Retinal pigment epithelial cell (primary cell): Measurements from ENCODE around the gene RSPH9.

Experiments used
- DNase-seq: peaks from one replicate; pipeline ENCODE4 v3.0.0-alpha.2; 2010; ENCODE audit warnings: low read depth
- H3K4me3 ChIP-seq: 2 replicates; pipeline ENCODE4 v1.5.1; 2011; ENCODE audit warnings: mild to moderate bottlenecking, low read length, control low read depth, moderate library complexity
- CTCF ChIP-seq: conservative IDR thresholded peaks from 2 replicates; pipeline ENCODE4 v1.5.1; 2011; ENCODE audit warnings: low read depth, low read length, control low read depth, inconsistent platforms

The RSPH9 gene

GRCh38 chr6:43674921-43675320 lies 30.1 kb downstream of the RSPH9 start:
- DNase-seq = no peak
- H3K4me3 ChIP-seq = no peak overlapping the region
- no peak for TF ChIP-seq CTCF

- H3K4me3 ChIP-seq = no peak overlapping the region
- no peak for DNase-seq
- TF ChIP-seq CTCF = no peak
These were observed 32.2 kb downstream of the RSPH9 start for GRCh38 chr6:43676962-43677606.

GRCh38 chr6:43677759-43678158 lies 32.9 kb downstream of the RSPH9 start:
- no peak overlapping the region for H3K4me3 ChIP-seq
- no peak for DNase-seq
- TF ChIP-seq CTCF = no peak

- TF ChIP-seq CTCF = no peak
- no peak for DNase-seq
- H3K4me3 ChIP-seq = no peak overlapping the region
These were observed 33.5 kb downstream of the RSPH9 start for GRCh38 chr6:43678341-43678740.

- no peak overlapping the region for H3K4me3 ChIP-seq
- no peak for DNase-seq
- TF ChIP-seq CTCF = no peak
These were observed 34.2 kb downstream of the RSPH9 start for GRCh38 chr6:43679057-43679456.

- DNase-seq = no peak
- no peak for TF ChIP-seq CTCF
- no peak overlapping the region for H3K4me3 ChIP-seq
These were observed 35.7 kb downstream of the RSPH9 start for GRCh38 chr6:43680308-43681200.

- H3K4me3 ChIP-seq = no peak overlapping the region
- TF ChIP-seq CTCF = no peak
- DNase-seq = no peak
These were observed 36.5 kb downstream of the RSPH9 start for GRCh38 chr6:43681303-43681702.
